HG03565 (cell line): ENCODE data around the gene LPP.
A peak's percentile ranks its signal among the peaks of the same experiment; 100 is the strongest.

Source experiments
- ATAC-seq: cut with Tn5 transposase; IDR thresholded peaks from one replicate; pipeline ENCODE4 v1.9.1; 2021; ENCODE audit warnings: mild to moderate bottlenecking, moderate library complexity; ENCODE audit not compliant: unreplicated experiment

Gene LPP

GRCh38 chr3:188194332-188194731 lies 40.4 kb downstream of the LPP start:
- no peak for ATAC-seq

GRCh38 chr3:188196232-188196990 lies 42.5 kb downstream of the LPP start:
- ATAC-seq = no peak

GRCh38 chr3:188197388-188197847 lies 43.5 kb downstream of the LPP start:
- peak; percentile 72 for ATAC-seq

- ATAC-seq = no peak
These were observed 44.0 kb downstream of the LPP start for GRCh38 chr3:188198001-188198400.

- no peak for ATAC-seq
These were observed 44.9 kb downstream of the LPP start for GRCh38 chr3:188198760-188199327.

- no peak for ATAC-seq
These were observed 45.4 kb downstream of the LPP start for GRCh38 chr3:188199386-188199785.

- no peak for ATAC-seq
These were observed 46.5 kb downstream of the LPP start for GRCh38 chr3:188200481-188200880.

GRCh38 chr3:188202358-188203138 lies 48.6 kb downstream of the LPP start:
- ATAC-seq = no peak

GRCh38 chr3:188204526-188204925 lies 50.6 kb downstream of the LPP start:
- no peak for ATAC-seq

GRCh38 chr3:188205992-188206416 lies 52.0 kb downstream of the LPP start:
- no peak for ATAC-seq

- no peak for ATAC-seq
These were observed 52.8 kb downstream of the LPP start for GRCh38 chr3:188206787-188207186.

- ATAC-seq = no peak
These were observed 54.1 kb downstream of the LPP start for GRCh38 chr3:188207941-188208515.

- ATAC-seq = no peak
These were observed 54.6 kb downstream of the LPP start for GRCh38 chr3:188208516-188208981.

GRCh38 chr3:188209034-188209433 lies 55.1 kb downstream of the LPP start:
- no peak for ATAC-seq

- ATAC-seq = no peak
These were observed 55.8 kb downstream of the LPP start for GRCh38 chr3:188209740-188210139.

- no peak for ATAC-seq
These were observed 57.5 kb downstream of the LPP start for GRCh38 chr3:188211476-188211875.

GRCh38 chr3:188212308-188212969 lies 58.5 kb downstream of the LPP start:
- ATAC-seq = no peak

GRCh38 chr3:188214442-188214841 lies 60.5 kb downstream of the LPP start:
- ATAC-seq = no peak

GRCh38 chr3:188215129-188215528 lies 61.2 kb downstream of the LPP start:
- ATAC-seq = no peak

GRCh38 chr3:188217011-188217463 lies 63.1 kb downstream of the LPP start:
- no peak for ATAC-seq

GRCh38 chr3:188217726-188218125 lies 63.8 kb downstream of the LPP start:
- no peak for ATAC-seq
